Epithelial cell of prostate (primary cell): ENCODE measurements around the gene SLC39A5.
"Not testable (repeated sequence)": the region's sequence is repeated elsewhere in the genome, so short reads cannot be mapped to it uniquely, and the experiment has no call there.

Experiments
- DNase-seq: peaks from one replicate; pipeline ENCODE4 v3.0.0-alpha.2; 2011; ENCODE audit warnings: low read depth, low spot score
- H3K27ac ChIP-seq: fragments of 450-650 bp; 2 replicates; pipeline ENCODE4 v1.5.1; 2017; ENCODE audit warnings: mild to moderate bottlenecking

SLC39A5 gene

GRCh38 chr12:56241424-56242303, 11.8 kb downstream of the SLC39A5 start:
- DNase-seq = no peak
- H3K27ac ChIP-seq = no peak overlapping the region

- DNase-seq = no peak
- H3K27ac ChIP-seq = no peak overlapping the region
Observed at GRCh38 chr12:56242986-56243385, 13.1 kb downstream of the SLC39A5 start.

GRCh38 chr12:56243731-56244181, 13.9 kb downstream of the SLC39A5 start:
- no peak for DNase-seq
- H3K27ac ChIP-seq = no peak overlapping the region

GRCh38 chr12:56244494-56244893, 14.6 kb downstream of the SLC39A5 start:
- DNase-seq = no peak
- no peak overlapping the region for H3K27ac ChIP-seq

- no peak overlapping the region for H3K27ac ChIP-seq
Observed at GRCh38 chr12:56247923-56248322, 18.1 kb downstream of the SLC39A5 start.

GRCh38 chr12:56248711-56249110, 18.9 kb downstream of the SLC39A5 start:
- no peak for DNase-seq
- no peak overlapping the region for H3K27ac ChIP-seq

More at GRCh38 chr12:56247923-56248322, 18.1 kb downstream of the SLC39A5 start:
- DNase-seq = no peak

- H3K27ac ChIP-seq = no peak overlapping the region
Observed at GRCh38 chr12:56252649-56253048, 22.8 kb downstream of the SLC39A5 start.

GRCh38 chr12:56253091-56253490, 23.2 kb downstream of the SLC39A5 start:
- DNase-seq = no peak

More at GRCh38 chr12:56252649-56253048, 22.8 kb downstream of the SLC39A5 start:
- no peak for DNase-seq

GRCh38 chr12:56255671-56256070, 25.8 kb downstream of the SLC39A5 start:
- no peak overlapping the region for H3K27ac ChIP-seq
- no peak for DNase-seq

More at GRCh38 chr12:56253091-56253490, 23.2 kb downstream of the SLC39A5 start:
- no peak overlapping the region for H3K27ac ChIP-seq

GRCh38 chr12:56256326-56256960, 26.6 kb downstream of the SLC39A5 start:
- DNase-seq = no peak
- no peak overlapping the region for H3K27ac ChIP-seq

- no peak overlapping the region for H3K27ac ChIP-seq
- no peak for DNase-seq
Observed at GRCh38 chr12:56257071-56257470, 27.2 kb downstream of the SLC39A5 start.

- peak overlapping the region; percentile 61 for H3K27ac ChIP-seq
- no peak for DNase-seq
Observed at GRCh38 chr12:56257491-56258067, 27.7 kb downstream of the SLC39A5 start.

GRCh38 chr12:56258068-56258819, 28.4 kb downstream of the SLC39A5 start, which contains the start of gene ANKRD52:
Gene ANKRD52 (minus strand): TSS chr12:56258384. CDS start chr12:56258269, 115 bp downstream.
- DNase-seq = no peak
- peak within 1 kb of the TSS; percentile 61 for H3K27ac ChIP-seq

GRCh38 chr12:56258820-56259183, 29.0 kb downstream of the SLC39A5 start:
- H3K27ac ChIP-seq = peak overlapping the region; percentile 61
- no peak for DNase-seq

- no peak for DNase-seq
- H3K27ac ChIP-seq = peak overlapping the region; percentile 68
Observed at GRCh38 chr12:56260380-56260779, 30.5 kb downstream of the SLC39A5 start.

GRCh38 chr12:56260921-56261320, 31.1 kb downstream of the SLC39A5 start:
- peak overlapping the region; percentile 68 for H3K27ac ChIP-seq
- DNase-seq = no peak

GRCh38 chr12:56261503-56262232, 31.8 kb downstream of the SLC39A5 start:
- peak overlapping the region; percentile 68 for H3K27ac ChIP-seq
- peak; percentile 39 for DNase-seq

GRCh38 chr12:56262955-56263354, 33.1 kb downstream of the SLC39A5 start:
- DNase-seq, H3K27ac ChIP-seq: not testable (repeated sequence)

GRCh38 chr12:56266068-56266692, 36.3 kb downstream of the SLC39A5 start:
- DNase-seq = not testable (repeated sequence)
- peak overlapping the region; percentile 47 for H3K27ac ChIP-seq
